ENCODE measurements around the gene TRANK1.
"Not testable (repeated sequence)": the region's sequence is repeated elsewhere in the genome, so short reads cannot be mapped to it uniquely, and the experiment has no call there.

The TRANK1 gene

GRCh38 chr3:36933540-36934296, 11.1 kb downstream of the TRANK1 start:
- Histone ChIP-seq H3K36me3 (ENCODE audit: control insufficient read depth in 1 of 2, insufficient read depth in 2 of 2, low read length in 2 of 2) (no peaks in the 10 kb centered on the region), H2BK120ac (ENCODE audit: insufficient read depth, low read length, poor library complexity) (peak overlapping the region; percentile 97), H3K14ac (ENCODE audit: low read length) (peak overlapping the region; percentile 91), H3K9ac (ENCODE audit: low read length) (no peak overlapping the region), H3K27me3 (ENCODE audit: insufficient read depth, low read length) (no peaks in the 10 kb centered on the region), H3K27ac (ENCODE audit: low read depth, low read length) (peak overlapping the region; percentile 28), H3K79me2 (ENCODE audit: control insufficient read depth, insufficient read depth, low read length, poor library complexity) (no peaks in the 10 kb centered on the region), H3K79me1 (ENCODE audit: low read length) (peaks cover 16% of the 10 kb centered on the region), H3K4me1 (ENCODE audit: control insufficient read depth in 1 of 2, insufficient read depth in 2 of 2, low read length in 2 of 2) (peaks cover 9 to 10% of the 10 kb centered on the region in 2 experiments), H3K4ac (ENCODE audit: low read depth, low read length) (peak overlapping the region; percentile 16), H2AFZ (ENCODE audit: insufficient read depth, low read length, poor library complexity) (peak overlapping the region; percentile 37), H2BK12ac (ENCODE audit: low read length) (peak overlapping the region; percentile 99), H3K4me2 (ENCODE audit: low read length) (no peak overlapping the region), H4K8ac (ENCODE audit: low read depth, low read length) (peak overlapping the region; percentile 87), H2BK5ac (ENCODE audit: low read depth, low read length, poor library complexity) (peak overlapping the region; percentile 79), H4K91ac (ENCODE audit: low read depth, low read length) (peak overlapping the region; percentile 96), H3K23ac (ENCODE audit: low read length) (no peak overlapping the region), H4K12ac (ENCODE audit: low read depth, low read length) (no peak overlapping the region), H3K4me3 (ENCODE audit: low read depth, low read length) (no peak overlapping the region), H3K18ac (ENCODE audit: low read length) (peak overlapping the region; percentile 91), H2AK5ac (ENCODE audit: low read length) (peak overlapping the region; percentile 70), H3K9me3 (ENCODE audit: insufficient read depth, low read depth, low read length) (no peaks in the 10 kb centered on the region)
- DNase-seq = no peak

GRCh38 chr3:36931424-36931823, 13.4 kb downstream of the TRANK1 start:
- H4K8ac ChIP-seq (ENCODE audit: low read depth, low read length); H4K12ac ChIP-seq (ENCODE audit: low read depth, low read length); DNase-seq; H3K27ac ChIP-seq (ENCODE audit: low read depth, low read length); H3K9me3 ChIP-seq (ENCODE audit: insufficient read depth, low read depth, low read length); H3K18ac ChIP-seq (ENCODE audit: low read length); H3K9ac ChIP-seq (ENCODE audit: low read length); H3K4me3 ChIP-seq (ENCODE audit: low read depth, low read length); H3K23ac ChIP-seq (ENCODE audit: low read length); H3K79me2 ChIP-seq (ENCODE audit: control insufficient read depth, insufficient read depth, low read length, poor library complexity); H2BK5ac ChIP-seq (ENCODE audit: low read depth, low read length, poor library complexity); H3K27me3 ChIP-seq (ENCODE audit: insufficient read depth, low read length); H3K4me2 ChIP-seq (ENCODE audit: low read length); H3K4ac ChIP-seq (ENCODE audit: low read depth, low read length); H2AFZ ChIP-seq (ENCODE audit: insufficient read depth, low read length, poor library complexity); H3K36me3 ChIP-seq (ENCODE audit: control insufficient read depth in 1 of 2, insufficient read depth in 2 of 2, low read length in 2 of 2): not testable (repeated sequence)
- Histone ChIP-seq H3K14ac (ENCODE audit: low read length) (peak overlapping the region; percentile 37), H2BK120ac (ENCODE audit: insufficient read depth, low read length, poor library complexity) (peak overlapping the region; percentile 49), H2BK12ac (ENCODE audit: low read length) (peak overlapping the region; percentile 68), H3K4me1 (ENCODE audit: control insufficient read depth in 1 of 2, insufficient read depth in 2 of 2, low read length in 2 of 2) (peaks cover 11 to 18% of the 10 kb centered on the region in 2 experiments), H4K91ac (ENCODE audit: low read depth, low read length) (peak overlapping the region; percentile 67), H3K79me1 (ENCODE audit: low read length) (peaks cover 16% of the 10 kb centered on the region), H2AK5ac (ENCODE audit: low read length) (peak overlapping the region; percentile 49)
- WGBS (ENCODE audit: extremely low coverage, insufficient coverage, insufficient read length) = no CpG with 5 or more reads among the region's 1 CpG

- no peak overlapping the region for H4K8ac ChIP-seq (ENCODE audit: low read depth, low read length)
- no peak overlapping the region for H2BK12ac ChIP-seq (ENCODE audit: low read length)
- no peak overlapping the region for H3K4me2 ChIP-seq (ENCODE audit: low read length)
- no peaks in the 10 kb centered on the region for H3K27me3 ChIP-seq (ENCODE audit: insufficient read depth, low read length)
- H3K23ac ChIP-seq (ENCODE audit: low read length) = no peak overlapping the region
- peaks cover 11% of the 10 kb centered on the region for H3K79me1 ChIP-seq (ENCODE audit: low read length)
- no peaks in the 10 kb centered on the region for H3K9me3 ChIP-seq (ENCODE audit: insufficient read depth, low read depth, low read length)
- no peak overlapping the region for H3K4ac ChIP-seq (ENCODE audit: low read depth, low read length)
- no peak overlapping the region for H4K12ac ChIP-seq (ENCODE audit: low read depth, low read length)
- no peak for DNase-seq
- H3K4me1 ChIP-seq (ENCODE audit: control insufficient read depth in 1 of 2, insufficient read depth in 2 of 2, low read length in 2 of 2) = peaks cover 19 to 31% of the 10 kb centered on the region in 2 experiments
- no peak overlapping the region for H2AFZ ChIP-seq (ENCODE audit: insufficient read depth, low read length, poor library complexity)
- H3K14ac ChIP-seq (ENCODE audit: low read length) = no peak overlapping the region
- no peak overlapping the region for H3K27ac ChIP-seq (ENCODE audit: low read depth, low read length)
- WGBS (ENCODE audit: extremely low coverage, insufficient coverage, insufficient read length) = no CpG with 5 or more reads among the region's 1 CpG
- H2AK5ac ChIP-seq (ENCODE audit: low read length) = no peak overlapping the region
- no peak overlapping the region for H2BK5ac ChIP-seq (ENCODE audit: low read depth, low read length, poor library complexity)
- no peak overlapping the region for H4K91ac ChIP-seq (ENCODE audit: low read depth, low read length)
- no peak overlapping the region for H2BK120ac ChIP-seq (ENCODE audit: insufficient read depth, low read length, poor library complexity)
- no peak overlapping the region for H3K18ac ChIP-seq (ENCODE audit: low read length)
- H3K9ac ChIP-seq (ENCODE audit: low read length) = no peak overlapping the region
- no peaks in the 10 kb centered on the region for H3K36me3 ChIP-seq (ENCODE audit: control insufficient read depth in 1 of 2, insufficient read depth in 2 of 2, low read length in 2 of 2)
- no peaks in the 10 kb centered on the region for H3K79me2 ChIP-seq (ENCODE audit: control insufficient read depth, insufficient read depth, low read length, poor library complexity)
- H3K4me3 ChIP-seq (ENCODE audit: low read depth, low read length) = no peak overlapping the region
These were observed 16.6 kb downstream of the TRANK1 start for GRCh38 chr3:36928220-36928619.

- no CpG with 5 or more reads among the region's 6 CpGs for WGBS (ENCODE audit: extremely low coverage, insufficient coverage, insufficient read length)
- Histone ChIP-seq H2BK120ac (ENCODE audit: insufficient read depth, low read length, poor library complexity) (no peak overlapping the region), H3K18ac (ENCODE audit: low read length) (no peak overlapping the region), H3K9me3 (ENCODE audit: insufficient read depth, low read depth, low read length) (no peaks in the 10 kb centered on the region), H3K4ac (ENCODE audit: low read depth, low read length) (no peak overlapping the region), H2AFZ (ENCODE audit: insufficient read depth, low read length, poor library complexity) (no peak overlapping the region), H3K27ac (ENCODE audit: low read depth, low read length) (no peak overlapping the region), H3K79me2 (ENCODE audit: control insufficient read depth, insufficient read depth, low read length, poor library complexity) (no peaks in the 10 kb centered on the region), H3K14ac (ENCODE audit: low read length) (no peak overlapping the region), H3K4me3 (ENCODE audit: low read depth, low read length) (no peak overlapping the region), H3K79me1 (ENCODE audit: low read length) (peaks cover 4% of the 10 kb centered on the region), H3K23ac (ENCODE audit: low read length) (no peak overlapping the region), H3K4me1 (ENCODE audit: control insufficient read depth in 1 of 2, insufficient read depth in 2 of 2, low read length in 2 of 2) (peaks cover 13 to 27% of the 10 kb centered on the region in 2 experiments), H2BK5ac (ENCODE audit: low read depth, low read length, poor library complexity) (no peak overlapping the region), H3K9ac (ENCODE audit: low read length) (no peak overlapping the region), H3K27me3 (ENCODE audit: insufficient read depth, low read length) (no peaks in the 10 kb centered on the region), H3K36me3 (ENCODE audit: control insufficient read depth in 1 of 2, insufficient read depth in 2 of 2, low read length in 2 of 2) (no peaks in the 10 kb centered on the region), H2BK12ac (ENCODE audit: low read length) (no peak overlapping the region), H4K12ac (ENCODE audit: low read depth, low read length) (no peak overlapping the region), H3K4me2 (ENCODE audit: low read length) (no peak overlapping the region), H2AK5ac (ENCODE audit: low read length) (no peak overlapping the region), H4K91ac (ENCODE audit: low read depth, low read length) (no peak overlapping the region), H4K8ac (ENCODE audit: low read depth, low read length) (no peak overlapping the region)
- no peak for DNase-seq
These were observed 18.5 kb downstream of the TRANK1 start for GRCh38 chr3:36926292-36926897.
